H9 (cell line): Measurements from ENCODE around the gene CYBB. TPM values are rescaled to one million over a fixed set of nuclear protein-coding genes. Genes with fewer than 3 reads are reported as not detected.

Experiments
- DNase-seq: peaks from one replicate; pipeline ENCODE4 v3.0.0-alpha.2; 2017
- H2AFZ ChIP-seq: one replicate; pipeline ENCODE4 v1.6.1; 2013; ENCODE audit warnings: mild to moderate bottlenecking, low read length, control low read depth, moderate library complexity
- H2AK5ac ChIP-seq: 2 replicates; pipeline ENCODE4 v1.6.1; 2013; ENCODE audit warnings: low read length, control low read depth, mixed read lengths; ENCODE audit not compliant: insufficient read length
- H2BK120ac ChIP-seq: one replicate; pipeline ENCODE4 v1.6.1; 2013; ENCODE audit warnings: low read depth, mild to moderate bottlenecking, low read length, control low read depth, inconsistent platforms; ENCODE audit not compliant: poor library complexity, severe bottlenecking
- H2BK12ac ChIP-seq: 2 replicates; pipeline ENCODE4 v1.6.1; 2013; ENCODE audit warnings: low read length, control low read depth, mixed read lengths, low read depth; ENCODE audit not compliant: insufficient read length
- H2BK15ac ChIP-seq: 2 replicates; pipeline ENCODE4 v1.6.1; 2013; ENCODE audit warnings: low read depth, low read length, control low read depth
- H2BK20ac ChIP-seq: one replicate; pipeline ENCODE4 v1.6.1; 2013; ENCODE audit warnings: low read depth, mild to moderate bottlenecking, low read length, control low read depth, inconsistent platforms; ENCODE audit not compliant: poor library complexity, severe bottlenecking
- H2BK5ac ChIP-seq: 2 replicates; pipeline ENCODE4 v1.6.1; 2013; ENCODE audit warnings: low read length, control low read depth, mixed read lengths; ENCODE audit not compliant: insufficient read length
- H3K14ac ChIP-seq: 2 replicates; pipeline ENCODE4 v1.6.1; 2013; ENCODE audit warnings: low read length, control low read depth; ENCODE audit not compliant: insufficient read depth
- H3K18ac ChIP-seq: 2 replicates; pipeline ENCODE4 v1.6.1; 2013; ENCODE audit warnings: low read depth, mild to moderate bottlenecking, mixed read lengths, low read length, control low read depth; ENCODE audit not compliant: insufficient read length
- H3K23ac ChIP-seq: 2 replicates; pipeline ENCODE4 v1.6.1; 2013; ENCODE audit warnings: low read length, control low read depth, mixed read lengths, low read depth; ENCODE audit not compliant: insufficient read length
- H3K23me2 ChIP-seq: 2 replicates; pipeline ENCODE4 v1.6.1; 2013; ENCODE audit warnings: low read depth, mild to moderate bottlenecking, mixed read lengths, low read length, control low read depth; ENCODE audit not compliant: insufficient read length, poor library complexity, severe bottlenecking
- H3K27ac ChIP-seq: 2 replicates; pipeline ENCODE4 v1.5.1; 2013; ENCODE audit warnings: low read length, control low read depth, mixed read lengths, low read depth; ENCODE audit not compliant: insufficient read length
- H3K27me3 ChIP-seq: 2 replicates; pipeline ENCODE4 v1.6.1; 2013; ENCODE audit warnings: low read length, control low read depth, inconsistent platforms; ENCODE audit not compliant: insufficient read depth
- H3K4ac ChIP-seq: 2 replicates; pipeline ENCODE4 v1.6.1; 2013; ENCODE audit warnings: low read depth, mild to moderate bottlenecking, control low read depth, inconsistent platforms, low read length, moderate library complexity
- H3K4me1 ChIP-seq: 2 replicates; pipeline ENCODE4 v1.6.1; 2013; ENCODE audit warnings: low read length, control low read depth, inconsistent platforms; ENCODE audit not compliant: insufficient read depth
- H3K4me2 ChIP-seq: 2 replicates; pipeline ENCODE4 v1.6.1; 2013; ENCODE audit warnings: low read length, control low read depth, mixed read lengths; ENCODE audit not compliant: insufficient read length, insufficient read depth
- H3K56ac ChIP-seq: 2 replicates; pipeline ENCODE4 v1.6.1; 2013; ENCODE audit warnings: low read depth, mild to moderate bottlenecking, mixed read lengths, low read length, control low read depth; ENCODE audit not compliant: insufficient read length
- H3K79me1 ChIP-seq: 2 replicates; pipeline ENCODE4 v1.6.1; 2013; ENCODE audit warnings: low read depth, mild to moderate bottlenecking, moderate library complexity, low read length, control low read depth, inconsistent platforms; ENCODE audit not compliant: insufficient read depth, poor library complexity, severe bottlenecking
- H3K79me2 ChIP-seq: 2 replicates; pipeline ENCODE4 v1.6.1; 2013; ENCODE audit warnings: low read length, control low read depth, inconsistent platforms; ENCODE audit not compliant: insufficient read depth
- H3K9ac ChIP-seq: 2 replicates; pipeline ENCODE4 v1.6.1; 2013; ENCODE audit warnings: low read length, control low read depth, mixed read lengths; ENCODE audit not compliant: insufficient read length; ENCODE audit errors: extremely low read depth
- H3K9me3 ChIP-seq: one replicate; pipeline ENCODE4 v1.6.1; 2013; ENCODE audit warnings: low read depth, low read length, inconsistent platforms; ENCODE audit not compliant: control insufficient read depth
- H3T11ph ChIP-seq: one replicate; pipeline ENCODE4 v1.6.1; 2013; ENCODE audit warnings: mild to moderate bottlenecking, low read length, control low read depth, inconsistent platforms
- H4K20me1 ChIP-seq: one replicate; pipeline ENCODE4 v1.6.1; 2013; ENCODE audit not compliant: control insufficient read depth, insufficient read length, insufficient read depth
- H4K5ac ChIP-seq: 2 replicates; pipeline ENCODE4 v1.6.1; 2013; ENCODE audit warnings: low read depth, mild to moderate bottlenecking, mixed read lengths, low read length, control low read depth; ENCODE audit not compliant: insufficient read length
- H4K8ac ChIP-seq: replicated peaks from 2 replicates; pipeline ENCODE4 v1.6.1; 2013; ENCODE audit warnings: low read length, control low read depth, mixed read lengths, low read depth; ENCODE audit not compliant: insufficient read length
- H4K91ac ChIP-seq: 2 replicates; pipeline ENCODE4 v1.6.1; 2013; ENCODE audit warnings: low read depth, mild to moderate bottlenecking, moderate library complexity, mixed read lengths, low read length, control low read depth; ENCODE audit not compliant: insufficient read length
- H3K27ac Mint-ChIP-seq, 3 experiments: 2 replicates in 2 of 3; 3 replicates in 1 of 3; pipeline ENCODE4 v1.8.0; 2020 to 2021; ENCODE audit warnings: mixed read lengths in 3 of 3, mild to moderate bottlenecking in 1 of 3, moderate library complexity in 1 of 3
- H3K27me3 Mint-ChIP-seq: 2 replicates; pipeline ENCODE4 v1.8.0; 2021; ENCODE audit warnings: low read depth, mild to moderate bottlenecking, moderate library complexity, mixed read lengths
- H3K36me3 Mint-ChIP-seq, 3 experiments: 2 replicates in 2 of 3; 3 replicates in 1 of 3; pipeline ENCODE4 v1.8.0; 2020 to 2021; ENCODE audit warnings: low read depth in 3 of 3, mixed read lengths in 3 of 3; ENCODE audit not compliant: insufficient read depth in 1 of 3
- H3K4me1 Mint-ChIP-seq, 2 experiments: 2 replicates each; pipeline ENCODE4 v1.8.0; 2020; ENCODE audit warnings: mixed read lengths in 2 of 2
- H3K4me3 Mint-ChIP-seq, 2 experiments: 2 replicates in 1 of 2; 3 replicates in 1 of 2; pipeline ENCODE4 v1.8.0; 2020 to 2021; ENCODE audit warnings: mild to moderate bottlenecking in 2 of 2, mixed read lengths in 2 of 2, moderate library complexity in 1 of 2
- H3K9me3 Mint-ChIP-seq, 2 experiments: 2 replicates in 1 of 2; 3 replicates in 1 of 2; pipeline ENCODE4 v1.8.0; 2020; ENCODE audit warnings: mild to moderate bottlenecking in 2 of 2, mixed read lengths in 2 of 2, moderate library complexity in 1 of 2
- CTCF ChIP-seq: fragments of 200-600 bp; sonication (generic); conservative IDR thresholded peaks from 3 replicates; pipeline ENCODE4 v1.8.0; 2021; ENCODE audit warnings: antibody characterized with exemption, mild to moderate bottlenecking
- total RNA-seq: library from RNA; stranded (reverse); gene quantifications from 2 replicates; pipeline ENCODE4 v1.2.1, GENCODE V29; 2021

Gene CYBB
- total RNA-seq, 1 experiment from 2014 or later, result 0.07 TPM

- Histone ChIP-seq H3K9ac (no peak overlapping the region), H3K18ac (no peak overlapping the region), H3K23me2 (no peaks in the 10 kb centered on the region), H3K23ac (no peak overlapping the region), H4K5ac (no peak overlapping the region), H4K91ac (no peak overlapping the region), H3K79me2 (no peaks in the 10 kb centered on the region), H3K27ac (no peak overlapping the region), H3T11ph (no peak overlapping the region), H4K8ac (no peak overlapping the region), H3K4me1 (no peaks in the 10 kb centered on the region), H2AK5ac (no peak overlapping the region), H3K9me3 (no peaks in the 10 kb centered on the region), H3K14ac (no peak overlapping the region), H2BK120ac (no peak overlapping the region), H3K4ac (no peak overlapping the region), H2BK5ac (no peak overlapping the region), H3K56ac (no peak overlapping the region), H2AFZ (no peak overlapping the region), H2BK20ac (no peak overlapping the region), H3K79me1 (no peaks in the 10 kb centered on the region), H2BK12ac (no peak overlapping the region), H2BK15ac (no peak overlapping the region), H3K27me3 (no peaks in the 10 kb centered on the region), H3K4me2 (no peak overlapping the region), H4K20me1 (no peaks in the 10 kb centered on the region)
- no peaks in the 10 kb centered on the region for H3K36me3 Mint-ChIP-seq
- H3K27me3 Mint-ChIP-seq, result no peaks in the 10 kb centered on the region
- DNase-seq, result no peak
- no peak for TF ChIP-seq CTCF
- no peak overlapping the region for H3K27ac Mint-ChIP-seq
- H3K4me3 Mint-ChIP-seq, result no peak overlapping the region
- H3K4me1 Mint-ChIP-seq, result no peaks in the 10 kb centered on the region
- H3K9me3 Mint-ChIP-seq, result peaks cover 41 to 44% of the 10 kb centered on the region in 2 experiments
These were observed 16.9 kb downstream of the CYBB start for GRCh38 chrX:37796805-37797204.
